ENCODE measurements around the gene GPC6.

Gene GPC6

GRCh38 chr13:94382960-94383359 is 1156.4 kb downstream of the GPC6 start:
- TF ChIP-seq CTCF (IDR thresholded peaks at IDR 0.05; ENCODE audit: unreplicated experiment in 3 of 3), result no peak
- Mint-ChIP-seq H3K4me3 (no peak overlapping the region), H3K9me3 (peaks cover under 1% of the 10 kb centered on the region), H3K4me1 (peaks cover 5% of the 10 kb centered on the region), H3K27me3 (ENCODE audit: low read depth) (no peaks in the 10 kb centered on the region), H3K27ac (no peak overlapping the region), H3K36me3 (ENCODE audit: low read depth) (peaks cover 25% of the 10 kb centered on the region)

- Mint-ChIP-seq H3K27me3 (ENCODE audit: low read depth) (no peaks in the 10 kb centered on the region), H3K4me3 (no peak overlapping the region), H3K4me1 (peaks cover 12% of the 10 kb centered on the region), H3K27ac (no peak overlapping the region), H3K9me3 (no peaks in the 10 kb centered on the region), H3K36me3 (ENCODE audit: low read depth) (peaks cover 25% of the 10 kb centered on the region)
- TF ChIP-seq CTCF (IDR thresholded peaks at IDR 0.05; ENCODE audit: unreplicated experiment in 3 of 3), result no peak
These were observed 1157.8 kb downstream of the GPC6 start for GRCh38 chr13:94384231-94384905.

GRCh38 chr13:94387047-94387446 is 1160.4 kb downstream of the GPC6 start:
- H3K36me3 Mint-ChIP-seq (ENCODE audit: low read depth), result peaks cover 25% of the 10 kb centered on the region
- no peak overlapping the region for H3K4me3 Mint-ChIP-seq
- no peak for TF ChIP-seq CTCF (IDR thresholded peaks at IDR 0.05; ENCODE audit: unreplicated experiment in 3 of 3)
- peaks cover 22% of the 10 kb centered on the region for H3K4me1 Mint-ChIP-seq
- no peaks in the 10 kb centered on the region for H3K9me3 Mint-ChIP-seq
- H3K27me3 Mint-ChIP-seq (ENCODE audit: low read depth), result no peaks in the 10 kb centered on the region
- no peak overlapping the region for H3K27ac Mint-ChIP-seq

GRCh38 chr13:94389604-94390351 is 1163.2 kb downstream of the GPC6 start:
- no peak overlapping the region for H3K4me3 Mint-ChIP-seq

GRCh38 chr13:94390881-94391280 is 1164.3 kb downstream of the GPC6 start:
- peaks cover 22% of the 10 kb centered on the region for H3K4me1 Mint-ChIP-seq
- H3K4me3 Mint-ChIP-seq, result no peak overlapping the region
- no peaks in the 10 kb centered on the region for H3K27me3 Mint-ChIP-seq (ENCODE audit: low read depth)
- H3K9me3 Mint-ChIP-seq, result no peaks in the 10 kb centered on the region
- no peak overlapping the region for H3K27ac Mint-ChIP-seq
- peaks cover 8% of the 10 kb centered on the region for H3K36me3 Mint-ChIP-seq (ENCODE audit: low read depth)
- no peak for TF ChIP-seq CTCF (IDR thresholded peaks at IDR 0.05; ENCODE audit: unreplicated experiment in 3 of 3)

More at GRCh38 chr13:94389604-94390351, 1163.2 kb downstream of the GPC6 start:
- TF ChIP-seq CTCF (IDR thresholded peaks at IDR 0.05; ENCODE audit: unreplicated experiment in 3 of 3), result no peak
- H3K27me3 Mint-ChIP-seq (ENCODE audit: low read depth), result no peaks in the 10 kb centered on the region
- H3K9me3 Mint-ChIP-seq, result no peaks in the 10 kb centered on the region
- peaks cover 22% of the 10 kb centered on the region for H3K4me1 Mint-ChIP-seq
- H3K27ac Mint-ChIP-seq, result peak overlapping the region in 2 of 3 experiments; percentile 61 to 62
- peaks cover 8% of the 10 kb centered on the region for H3K36me3 Mint-ChIP-seq (ENCODE audit: low read depth)
